Astrocyte of the cerebellum (primary cell): ENCODE measurements around the gene PRSS2.
"Not testable (repeated sequence)": the region's sequence is repeated elsewhere in the genome, so short reads cannot be mapped to it uniquely, and the experiment has no call there.

Experiments used
- DNase-seq: peaks from one replicate; pipeline ENCODE4 v3.0.0-alpha.2; 2011; ENCODE audit warnings: low read depth
- H3K4me3 ChIP-seq: 2 replicates; pipeline ENCODE4 v1.5.1; 2011; ENCODE audit warnings: mild to moderate bottlenecking, low read depth, low read length, moderate library complexity
- in situ Hi-C: cut with HindIII; loops from 2 replicates; pipeline ENCODE4 v1.10.0; 2017; ENCODE audit warnings: low sequenced_read_pairs
- TF ChIP-seq, protein P1 (sequence below): IDR thresholded peaks from 2 replicates; pipeline ENCODE4 v1.5.1; 2012; ENCODE audit warnings: low read length, low read depth, moderate library complexity, mild to moderate bottlenecking; ENCODE audit errors: missing control alignments

PRSS2 gene

GRCh38 chr7:142773230-142773629, 2.5 kb downstream of the PRSS2 start:
- in situ Hi-C loops, result no loop called here
- TF ChIP-seq, protein P1, sequence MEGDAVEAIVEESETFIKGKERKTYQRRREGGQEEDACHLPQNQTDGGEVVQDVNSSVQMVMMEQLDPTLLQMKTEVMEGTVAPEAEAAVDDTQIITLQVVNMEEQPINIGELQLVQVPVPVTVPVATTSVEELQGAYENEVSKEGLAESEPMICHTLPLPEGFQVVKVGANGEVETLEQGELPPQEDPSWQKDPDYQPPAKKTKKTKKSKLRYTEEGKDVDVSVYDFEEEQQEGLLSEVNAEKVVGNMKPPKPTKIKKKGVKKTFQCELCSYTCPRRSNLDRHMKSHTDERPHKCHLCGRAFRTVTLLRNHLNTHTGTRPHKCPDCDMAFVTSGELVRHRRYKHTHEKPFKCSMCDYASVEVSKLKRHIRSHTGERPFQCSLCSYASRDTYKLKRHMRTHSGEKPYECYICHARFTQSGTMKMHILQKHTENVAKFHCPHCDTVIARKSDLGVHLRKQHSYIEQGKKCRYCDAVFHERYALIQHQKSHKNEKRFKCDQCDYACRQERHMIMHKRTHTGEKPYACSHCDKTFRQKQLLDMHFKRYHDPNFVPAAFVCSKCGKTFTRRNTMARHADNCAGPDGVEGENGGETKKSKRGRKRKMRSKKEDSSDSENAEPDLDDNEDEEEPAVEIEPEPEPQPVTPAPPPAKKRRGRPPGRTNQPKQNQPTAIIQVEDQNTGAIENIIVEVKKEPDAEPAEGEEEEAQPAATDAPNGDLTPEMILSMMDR, result no peak
- no peak for DNase-seq

DNA sequence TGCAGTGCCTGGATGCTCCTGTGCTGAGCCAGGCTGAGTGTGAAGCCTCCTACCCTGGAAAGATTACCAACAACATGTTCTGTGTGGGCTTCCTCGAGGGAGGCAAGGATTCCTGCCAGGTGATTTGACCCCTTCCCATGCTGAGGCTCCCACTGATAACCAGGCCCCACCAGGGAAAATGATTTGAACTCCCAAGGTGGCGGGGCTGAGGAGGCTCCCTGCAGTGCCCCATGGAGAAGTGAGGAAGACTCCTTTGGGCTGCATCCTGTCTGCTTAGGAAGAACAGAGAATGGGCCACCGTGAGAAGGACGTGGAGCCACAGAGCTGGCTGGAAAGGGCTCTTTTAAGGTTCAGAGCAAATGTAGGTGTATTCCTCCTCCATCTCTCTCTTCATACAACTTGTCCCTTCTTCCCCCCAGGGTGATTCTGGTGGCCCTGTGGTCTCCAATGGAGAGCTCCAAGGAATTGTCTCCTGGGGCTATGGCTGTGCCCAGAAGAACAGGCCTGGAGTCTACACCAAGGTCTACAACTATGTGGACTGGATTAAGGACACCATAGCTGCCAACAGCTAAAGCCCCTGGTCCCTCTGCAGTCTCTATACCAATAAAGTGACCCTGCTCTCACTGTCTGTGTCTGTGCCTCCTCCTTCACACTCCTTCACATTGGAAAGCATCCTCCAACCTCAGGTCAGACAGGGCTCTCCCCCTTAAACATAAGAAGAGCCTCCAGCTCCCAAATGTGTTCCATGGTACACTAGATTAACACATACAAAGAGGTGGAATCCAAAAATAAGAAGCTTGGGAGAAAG, 3.4 kb downstream of the PRSS2 start:
- H3K4me3 ChIP-seq, result no peak overlapping the region
- DNase-seq, result no peak
- in situ Hi-C loops, result no loop called here
- TF ChIP-seq, protein P1, result no peak

More at GRCh38 chr7:142773230-142773629, 2.5 kb downstream of the PRSS2 start:
- no peak overlapping the region for H3K4me3 ChIP-seq

GRCh38 chr7:142774826-142775225, 4.1 kb downstream of the PRSS2 start:
- TF ChIP-seq, protein P1, result no peak
- no peak for DNase-seq
- in situ Hi-C loops, result no loop called here
- no peak overlapping the region for H3K4me3 ChIP-seq

DNA sequence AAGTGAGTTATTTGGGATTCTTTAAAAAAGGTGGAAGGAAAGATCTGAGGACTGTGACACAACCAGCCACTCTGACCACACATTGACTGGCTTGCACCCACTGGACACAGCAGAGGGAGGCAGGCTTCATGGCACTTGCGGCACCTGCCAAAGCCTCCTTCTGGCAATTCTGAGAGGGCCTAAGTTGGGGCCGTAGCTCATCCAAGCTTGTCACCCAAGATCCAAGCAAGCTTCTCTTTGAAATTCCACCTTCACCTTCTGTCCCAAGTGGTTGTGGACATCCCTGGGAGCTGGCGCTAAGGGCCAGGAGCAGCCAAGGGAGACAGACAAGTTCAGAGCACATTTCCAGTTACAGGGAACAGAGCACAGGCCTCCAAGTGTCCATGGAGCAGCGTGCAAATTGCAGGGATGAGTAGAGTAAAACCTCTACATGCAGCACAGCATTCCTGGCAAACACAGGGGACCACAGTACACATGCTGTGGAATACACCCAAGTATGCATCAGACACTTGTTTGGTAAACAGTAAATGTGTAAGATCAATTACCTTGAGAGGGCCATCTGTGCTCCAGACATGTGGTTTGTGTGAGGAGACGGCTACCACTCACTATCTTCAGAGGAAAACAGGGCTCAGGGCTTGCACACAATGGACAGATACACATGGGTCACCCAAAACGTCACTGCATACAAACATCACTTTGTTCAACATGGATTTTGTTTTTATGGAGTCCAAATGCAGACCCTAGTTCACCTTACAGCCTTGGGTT, 4.8 kb downstream of the PRSS2 start:
- H3K4me3 ChIP-seq, in situ Hi-C loops, DNase-seq: not testable (repeated sequence)

DNA sequence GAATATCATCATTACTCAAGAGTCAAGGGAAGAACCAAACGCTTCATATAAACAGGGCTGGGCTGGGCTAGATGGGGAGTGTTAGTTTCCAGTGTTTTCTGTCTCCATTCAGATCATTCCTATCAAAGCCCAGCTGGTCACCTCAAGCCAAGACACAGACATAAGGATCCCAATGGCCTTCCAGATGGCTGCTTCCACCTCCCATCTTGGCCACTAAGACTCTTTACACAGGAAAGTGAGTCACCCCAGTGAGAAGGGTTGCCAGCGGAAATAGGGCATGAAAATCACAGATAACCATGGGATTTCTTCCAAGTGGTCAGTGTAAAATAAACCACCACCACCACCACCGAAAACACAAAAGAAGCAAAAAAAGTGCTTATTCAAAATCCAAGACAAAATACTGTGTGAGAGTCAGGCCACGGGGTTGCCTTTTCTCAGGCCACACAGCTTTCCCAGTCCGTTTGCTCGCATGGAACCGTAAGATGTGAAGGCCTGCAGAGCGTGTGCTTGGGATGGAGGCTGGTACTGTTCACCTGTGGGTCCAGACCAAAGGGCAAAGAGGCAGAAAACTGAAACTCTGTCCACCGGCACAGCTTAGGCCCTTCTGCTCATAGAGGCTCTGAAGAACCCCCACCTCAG, 5.6 kb downstream of the PRSS2 start:
- TF ChIP-seq, protein P1, result no peak
- in situ Hi-C loops, result no loop called here
- peak; percentile 92 for DNase-seq
- no peak overlapping the region for H3K4me3 ChIP-seq

- in situ Hi-C loops, H3K4me3 ChIP-seq, DNase-seq: not testable (repeated sequence)
Observed at GRCh38 chr7:142776845-142777225, 6.1 kb downstream of the PRSS2 start.

DNA sequence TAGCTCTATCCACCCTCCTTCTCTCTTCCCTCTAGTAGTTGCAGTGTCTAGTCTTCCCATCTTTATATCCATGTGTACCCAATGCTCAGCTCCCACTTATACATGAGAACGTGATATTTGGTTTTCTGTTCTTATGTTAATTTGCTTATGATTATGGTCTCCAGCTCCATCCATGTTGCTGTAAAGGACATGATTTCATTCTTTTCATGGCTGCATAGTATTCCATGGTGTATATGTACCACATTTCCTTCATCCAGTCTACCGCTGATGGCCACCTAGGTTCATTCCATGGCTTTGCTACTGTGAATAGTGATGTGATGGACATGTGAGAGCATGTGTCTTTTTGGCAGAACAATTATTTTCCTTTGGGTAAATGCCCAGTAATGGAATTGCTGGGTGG, 6.5 kb downstream of the PRSS2 start:
- TF ChIP-seq, protein P1, result no peak
- DNase-seq, result no peak
- H3K4me3 ChIP-seq, result no peak overlapping the region
- in situ Hi-C loops, result no loop called here
